Endometrial microvascular endothelial cells (primary cell): Measurements from ENCODE around the gene C11orf16. TPM values are rescaled to one million over a fixed set of nuclear protein-coding genes. Genes with fewer than 3 reads are reported as not detected.
"Not testable (repeated sequence)": the region's sequence is repeated elsewhere in the genome, so short reads cannot be mapped to it uniquely, and the experiment has no call there.

Source experiments
- in situ Hi-C: cut with HindIII; loops from 2 replicates; pipeline ENCODE4 v1.10.0; 2017; ENCODE audit warnings: low sequenced_read_pairs, low pct_unique_long_range_greater_than_20kb; ENCODE audit errors: inconsistent ontology term
- total RNA-seq: library from RNA; depleted of rRNA; stranded (reverse); fragments of >200 nt; gene quantifications from one replicate; pipeline ENCODE4 v1.2.3, GENCODE V29; 2015; ENCODE audit errors: inconsistent ontology term

C11orf16 gene
- total RNA-seq, 1 donor from 2014 or later: not detected

DNA sequence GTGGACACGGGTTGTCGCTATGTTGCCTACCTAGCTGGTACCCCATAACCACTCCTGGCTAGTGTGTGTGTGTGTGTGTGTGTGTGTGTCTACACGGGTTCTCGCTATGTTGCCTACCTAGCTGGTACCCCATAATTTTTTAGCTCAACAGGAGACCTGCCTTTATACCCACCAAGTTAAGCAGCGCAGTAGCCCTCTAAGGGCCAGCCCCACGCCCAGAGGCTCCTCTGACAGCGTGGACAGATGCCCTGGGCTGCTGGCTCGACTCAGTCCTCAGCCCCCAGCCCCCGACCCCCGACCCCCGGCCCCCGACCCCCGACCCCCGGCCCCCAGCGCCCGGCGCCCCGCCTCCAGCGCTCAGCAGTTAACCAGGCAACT lies 22.1 kb downstream of the C11orf16 start:
- in situ Hi-C loops: no loop called here

DNA sequence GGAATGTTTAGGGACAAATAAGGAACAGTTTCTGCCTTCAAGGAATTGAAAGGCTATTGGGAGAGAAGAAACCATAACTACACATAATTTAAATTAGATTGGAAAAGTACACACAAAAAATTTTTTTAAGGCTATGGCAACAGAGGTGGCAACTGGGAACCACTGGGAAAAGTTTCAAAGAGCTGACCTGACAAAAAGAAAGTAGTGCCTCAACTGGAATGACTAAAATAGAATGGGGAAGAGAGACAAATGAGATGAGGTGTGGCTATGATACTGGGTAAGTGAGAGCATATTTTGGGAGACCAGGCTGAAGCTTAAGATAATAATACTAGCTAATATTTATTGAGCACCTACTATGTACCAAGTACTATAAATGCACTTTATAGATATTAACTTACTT lies 24.6 kb downstream of the C11orf16 start:
- in situ Hi-C loops: no loop called here

DNA sequence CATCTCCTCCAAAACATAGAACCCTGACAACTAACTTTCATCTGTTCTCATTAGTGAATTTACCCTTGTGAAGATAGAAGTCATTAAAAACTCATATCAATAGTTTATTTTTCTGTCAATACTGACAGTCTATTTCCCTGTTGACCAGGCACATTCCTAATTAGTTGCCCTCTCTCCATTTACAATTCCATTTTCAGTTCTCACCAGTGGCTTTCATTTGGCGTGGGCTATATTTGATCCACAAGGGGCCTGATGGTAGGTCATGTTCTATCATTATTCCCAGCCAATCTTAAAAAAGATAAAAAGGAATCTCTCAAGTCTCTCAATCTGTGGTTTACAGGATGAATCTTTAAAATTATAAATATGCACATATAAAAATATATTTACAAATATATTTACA lies 25.6 kb downstream of the C11orf16 start:
- in situ Hi-C loops: no loop called here

DNA sequence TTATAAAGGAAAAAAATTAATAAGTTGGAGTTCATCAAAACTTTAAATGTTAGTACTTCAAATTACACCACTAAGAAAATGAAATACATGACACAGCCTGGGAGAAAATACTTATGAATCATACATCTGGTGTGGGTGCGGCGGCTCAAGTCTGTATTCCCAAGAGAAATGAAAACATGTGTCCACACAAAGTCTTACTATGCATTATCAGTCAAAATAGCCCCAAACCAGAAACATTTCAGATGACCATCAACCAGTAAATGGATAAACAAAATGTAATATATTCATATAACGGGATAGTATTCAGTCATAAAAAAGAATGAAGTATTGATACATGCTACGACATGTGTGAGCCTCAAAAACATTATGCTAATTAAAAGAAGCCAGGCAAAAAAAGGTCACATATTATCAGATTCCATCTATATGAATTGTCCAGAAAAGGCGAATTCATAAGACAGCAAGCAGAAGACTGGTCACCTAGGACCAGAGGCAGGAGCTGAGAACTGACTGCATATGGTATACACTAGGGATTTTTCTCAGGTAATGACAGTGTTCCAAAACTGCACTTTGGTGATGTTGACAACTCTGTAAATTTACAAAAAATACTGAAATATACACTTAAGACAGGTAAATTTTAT lies 27.1 kb downstream of the C11orf16 start:
- in situ Hi-C loops: no loop called here

DNA sequence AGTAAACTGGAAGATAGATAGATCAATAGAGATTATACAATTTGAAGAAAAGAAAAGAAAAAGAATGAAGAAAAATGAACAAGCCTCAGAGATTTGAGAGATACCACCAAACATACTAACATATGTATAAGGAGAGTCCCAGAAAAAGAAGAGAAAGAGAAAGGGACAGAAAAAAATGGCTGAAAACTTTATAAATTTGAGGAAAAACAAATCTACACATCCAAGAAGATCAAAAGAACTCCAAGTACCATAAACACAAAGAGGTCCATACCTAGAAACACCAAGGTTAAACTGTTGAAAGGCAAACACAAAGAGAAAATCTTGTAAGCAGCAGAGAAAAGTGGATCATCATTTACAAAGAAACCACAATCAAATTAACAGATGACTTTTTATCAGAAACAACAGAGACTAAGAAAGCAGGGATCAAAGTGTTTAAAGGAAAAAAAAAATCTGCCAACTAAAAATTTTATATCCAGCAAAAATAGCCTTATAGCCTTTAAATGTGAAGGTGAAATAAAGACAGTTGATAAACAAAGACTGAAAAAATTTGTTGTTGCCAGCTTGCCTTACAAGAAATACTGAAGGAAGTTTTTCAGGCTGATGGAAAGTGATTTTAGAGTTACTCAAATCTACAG lies 33.5 kb downstream of the C11orf16 start:
- in situ Hi-C loops: no loop called here

DNA sequence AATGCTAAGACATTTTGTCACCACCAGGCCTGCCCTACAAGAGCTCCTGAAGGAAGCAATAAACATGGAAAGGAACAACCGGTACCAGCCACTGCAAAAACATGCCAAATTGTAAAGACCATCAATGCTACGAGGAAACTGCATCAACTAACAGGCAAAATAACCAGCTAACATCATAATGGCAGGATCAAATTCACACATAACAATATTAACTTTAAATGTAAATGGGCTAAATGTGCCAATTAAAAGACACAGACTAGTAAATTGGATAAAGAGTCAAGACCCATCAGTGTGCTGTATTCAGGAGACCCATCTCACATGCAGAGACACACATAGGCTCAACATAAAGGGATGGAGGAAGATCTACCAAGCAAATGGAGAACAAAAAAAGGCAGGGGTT lies 41.6 kb downstream of the C11orf16 start:
- in situ Hi-C loops: not testable (repeated sequence)

DNA sequence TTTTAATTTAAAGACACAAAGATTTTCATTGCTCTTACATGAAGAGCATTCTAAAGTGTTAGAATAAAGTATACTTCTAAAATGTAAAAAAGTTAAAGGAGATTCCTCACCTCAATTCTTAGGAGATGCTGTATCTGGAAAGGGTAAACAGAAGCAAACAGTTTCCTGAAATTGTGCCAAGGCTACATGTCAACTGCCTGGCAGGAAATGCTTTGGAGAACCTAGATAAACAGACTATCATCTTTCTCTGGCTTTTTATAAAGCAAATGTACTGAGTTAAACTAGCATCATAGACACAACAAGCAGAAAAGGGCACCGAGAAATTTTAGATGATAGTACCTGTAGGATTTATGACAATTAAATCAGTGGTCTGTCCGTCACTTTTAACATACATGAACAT lies 46.4 kb downstream of the C11orf16 start:
- in situ Hi-C loops: no loop called here

DNA sequence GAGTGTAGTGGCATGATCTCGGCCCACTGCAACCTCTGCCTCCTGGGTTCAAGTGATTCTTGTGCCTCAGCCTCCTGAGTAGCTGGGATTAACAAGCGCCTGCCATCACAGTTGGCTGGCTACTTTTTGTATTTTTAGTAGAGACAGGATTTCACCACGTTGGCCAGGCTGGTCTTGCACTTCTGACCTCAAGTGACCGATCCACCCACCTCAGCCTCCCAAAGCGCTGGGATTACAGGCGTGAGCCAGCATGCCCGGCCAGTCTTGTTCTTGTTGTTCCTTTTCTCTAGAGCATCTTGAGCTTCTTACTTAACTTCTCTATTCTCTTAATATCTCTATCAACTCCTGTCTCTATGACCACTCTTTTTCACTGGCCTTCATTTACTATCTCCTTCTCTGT lies 51.2 kb downstream of the C11orf16 start:
- in situ Hi-C loops: not testable (repeated sequence)

DNA sequence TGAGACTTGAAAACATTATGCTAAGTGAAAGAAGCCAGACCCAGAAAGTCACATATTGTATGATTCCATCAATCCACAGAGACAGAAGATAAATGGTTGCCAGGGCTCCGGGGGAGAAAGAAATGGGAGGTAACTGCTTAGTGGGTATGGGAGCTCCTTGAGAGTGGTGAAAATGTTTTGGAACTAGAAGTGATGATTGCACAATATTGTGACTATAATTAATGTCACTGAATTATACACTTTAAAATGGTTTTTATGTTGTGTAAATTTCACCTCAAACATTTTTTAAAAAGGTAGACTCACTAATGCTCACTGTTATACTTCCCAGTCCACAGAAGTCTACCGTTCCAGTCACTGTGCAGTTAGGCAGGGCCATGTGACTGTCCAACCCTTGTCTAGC lies 54.0 kb downstream of the C11orf16 start:
- in situ Hi-C loops: no loop called here

DNA sequence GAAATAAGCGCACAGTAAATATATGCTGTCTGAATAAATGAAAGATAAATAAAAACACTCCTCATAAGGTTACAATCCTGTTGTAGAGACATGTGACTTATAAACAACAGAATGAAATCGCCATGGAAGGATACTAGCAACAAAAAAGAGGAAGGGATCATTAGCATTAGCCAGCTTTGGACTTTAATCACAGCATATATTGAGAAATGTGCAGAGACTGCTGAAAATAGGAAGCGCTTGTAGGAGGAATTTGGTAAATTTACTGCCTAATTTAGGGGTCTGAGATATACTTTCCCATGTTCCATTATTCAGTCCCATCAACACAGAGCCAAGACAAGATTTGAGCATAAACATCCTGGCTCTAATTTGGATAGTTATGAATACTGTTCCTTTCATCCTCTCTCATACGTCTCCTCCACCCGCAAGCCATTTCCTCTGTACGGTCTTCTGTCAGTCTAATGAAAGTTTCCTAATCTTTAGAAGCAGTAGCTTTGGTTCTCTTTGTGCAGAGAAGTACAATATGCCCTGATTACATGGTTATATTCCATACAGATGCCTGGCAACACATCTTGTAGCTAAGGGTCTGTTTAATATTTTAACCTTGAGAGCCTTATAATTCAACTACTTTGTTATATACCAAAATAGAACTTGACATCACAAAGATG lies 58.9 kb downstream of the C11orf16 start:
- in situ Hi-C loops: no loop called here

DNA sequence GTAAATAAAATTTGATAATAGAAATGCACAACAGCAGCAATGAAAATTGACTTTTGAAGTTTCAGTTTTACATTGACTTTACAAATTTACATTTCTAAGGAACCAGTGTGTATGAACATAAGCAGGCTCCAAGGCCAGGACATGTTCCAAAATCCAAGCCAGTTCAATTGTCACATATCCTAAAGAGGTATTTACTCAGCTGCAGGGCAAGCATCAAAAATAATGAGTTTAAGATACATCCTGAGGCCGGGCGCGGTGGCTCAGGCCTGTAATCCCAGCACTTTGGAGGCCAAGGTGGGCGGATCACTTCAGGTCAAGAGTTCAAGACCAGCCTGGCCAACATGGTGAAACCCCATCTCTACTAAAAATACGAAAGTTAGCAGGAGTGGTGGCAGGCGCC lies 60.8 kb downstream of the C11orf16 start:
- in situ Hi-C loops: no loop called here

DNA sequence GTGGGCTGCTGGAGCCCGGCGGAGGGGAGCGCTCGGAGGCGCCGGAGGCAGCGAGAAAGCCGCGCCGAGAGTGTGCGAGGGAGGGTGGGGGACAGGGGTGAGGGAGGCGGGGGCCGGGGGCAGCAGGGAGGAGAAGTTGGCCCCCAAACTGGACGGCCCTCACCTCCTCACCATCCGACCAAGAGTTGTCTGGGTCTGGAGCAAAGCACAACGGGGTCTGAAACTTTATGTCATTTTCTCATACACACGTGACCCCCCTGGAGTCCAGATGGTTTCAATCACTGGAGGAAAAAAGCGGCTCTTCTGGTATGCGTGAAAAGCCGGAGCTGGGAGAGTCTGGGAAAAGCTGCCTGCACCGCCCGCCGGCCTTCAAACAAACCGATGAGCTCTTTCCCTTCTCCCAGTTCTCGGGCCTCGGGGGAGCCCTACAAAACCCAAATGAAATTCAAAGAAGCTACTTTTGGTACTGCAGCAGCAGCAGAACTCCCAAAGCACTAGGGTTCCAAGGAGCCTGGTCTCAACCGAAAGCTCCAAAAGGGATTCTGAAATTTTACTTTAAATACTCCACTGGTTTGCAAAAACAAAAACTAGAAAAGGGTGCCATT lies 61.5 kb downstream of the C11orf16 start:
- in situ Hi-C loops: no loop called here

DNA sequence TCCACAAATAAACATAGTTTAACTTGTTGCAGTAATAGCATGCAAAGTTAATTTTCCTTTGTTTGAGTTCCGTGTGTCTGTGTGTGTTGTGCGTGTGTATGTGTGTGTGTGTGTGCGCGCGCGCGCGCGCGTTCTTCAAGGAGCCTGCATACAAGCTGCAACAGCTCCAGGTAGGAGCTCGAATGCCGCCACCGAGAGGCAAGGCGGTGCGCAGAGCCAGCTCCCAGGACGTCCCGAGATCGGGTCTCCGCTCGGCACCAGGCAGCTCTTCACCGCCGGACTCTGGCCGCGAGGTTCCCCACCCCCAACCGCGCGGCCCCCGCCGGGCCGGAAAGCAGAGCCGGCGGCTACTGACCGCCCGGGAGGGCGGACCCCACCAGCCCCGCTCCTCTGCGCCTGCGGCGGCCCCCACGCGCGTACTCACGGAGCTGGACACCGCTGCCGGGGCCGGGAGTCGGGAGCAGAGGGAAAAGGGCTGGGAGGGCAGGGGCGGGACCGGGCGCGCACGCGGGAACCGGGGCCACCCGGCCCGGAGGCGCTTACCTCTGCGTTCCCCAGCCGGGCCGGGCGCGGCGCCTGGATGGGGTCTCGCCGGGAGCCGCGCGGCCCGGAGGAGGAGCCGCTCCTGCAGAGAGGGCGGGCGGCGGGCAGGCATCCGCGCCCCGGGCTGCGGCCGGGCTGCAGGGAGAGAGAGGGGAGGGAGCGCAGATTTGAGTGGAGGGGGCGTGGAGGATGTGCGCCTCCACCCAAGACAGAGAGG lies 62.2 kb downstream of the C11orf16 start:
- in situ Hi-C loops: no loop called here

Other genes starting within 250 kb of the C11orf16 start
- 28.6 TPM for gene AKIP1, start 21.8 kb downstream of the C11orf16 start, total RNA-seq
- gene ASCL3, start 10.1 kb upstream of the C11orf16 start, total RNA-seq: not detected
- 33.6 TPM for gene TMEM9B, start 31.5 kb upstream of the C11orf16 start, total RNA-seq
- 26.9 TPM for gene NRIP3, start 71.1 kb upstream of the C11orf16 start, total RNA-seq
- gene SCUBE2, start 158.7 kb upstream of the C11orf16 start, total RNA-seq: not detected